ENCODE data around the gene CFAP299.

DNA sequence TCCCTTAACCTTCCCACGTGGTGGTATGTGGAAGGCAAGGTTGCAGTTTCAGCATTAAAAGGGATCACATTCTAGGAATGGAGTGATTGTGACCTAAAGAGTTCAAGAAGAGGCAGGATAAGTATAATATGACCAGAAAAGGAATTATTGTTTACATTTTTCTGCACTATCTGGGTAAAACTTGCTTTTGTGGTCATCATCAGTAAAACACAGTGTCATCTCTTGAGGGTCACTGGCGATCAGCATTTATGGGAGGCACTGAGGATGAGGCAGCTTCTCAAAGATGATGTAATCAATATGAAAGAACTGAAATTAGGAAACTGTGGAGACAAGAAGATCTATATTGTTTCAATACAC lies 88.7 kb downstream of the CFAP299 start:
- no peak for TF ChIP-seq POLR2AphosphoS5 (IDR thresholded peaks at IDR 0.05)
- TF ChIP-seq, protein P1, sequence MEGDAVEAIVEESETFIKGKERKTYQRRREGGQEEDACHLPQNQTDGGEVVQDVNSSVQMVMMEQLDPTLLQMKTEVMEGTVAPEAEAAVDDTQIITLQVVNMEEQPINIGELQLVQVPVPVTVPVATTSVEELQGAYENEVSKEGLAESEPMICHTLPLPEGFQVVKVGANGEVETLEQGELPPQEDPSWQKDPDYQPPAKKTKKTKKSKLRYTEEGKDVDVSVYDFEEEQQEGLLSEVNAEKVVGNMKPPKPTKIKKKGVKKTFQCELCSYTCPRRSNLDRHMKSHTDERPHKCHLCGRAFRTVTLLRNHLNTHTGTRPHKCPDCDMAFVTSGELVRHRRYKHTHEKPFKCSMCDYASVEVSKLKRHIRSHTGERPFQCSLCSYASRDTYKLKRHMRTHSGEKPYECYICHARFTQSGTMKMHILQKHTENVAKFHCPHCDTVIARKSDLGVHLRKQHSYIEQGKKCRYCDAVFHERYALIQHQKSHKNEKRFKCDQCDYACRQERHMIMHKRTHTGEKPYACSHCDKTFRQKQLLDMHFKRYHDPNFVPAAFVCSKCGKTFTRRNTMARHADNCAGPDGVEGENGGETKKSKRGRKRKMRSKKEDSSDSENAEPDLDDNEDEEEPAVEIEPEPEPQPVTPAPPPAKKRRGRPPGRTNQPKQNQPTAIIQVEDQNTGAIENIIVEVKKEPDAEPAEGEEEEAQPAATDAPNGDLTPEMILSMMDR (IDR thresholded peaks at IDR 0.05) = no peak
